ENCODE results near the gene AFF3. TPM values are rescaled to one million over a fixed set of nuclear protein-coding genes. Genes with fewer than 3 reads are reported as not detected.

Gene AFF3
- total and polyA plus RNA-seq, 2 experiments from 2014 or later, result 12.0 to 12.8 TPM

DNA sequence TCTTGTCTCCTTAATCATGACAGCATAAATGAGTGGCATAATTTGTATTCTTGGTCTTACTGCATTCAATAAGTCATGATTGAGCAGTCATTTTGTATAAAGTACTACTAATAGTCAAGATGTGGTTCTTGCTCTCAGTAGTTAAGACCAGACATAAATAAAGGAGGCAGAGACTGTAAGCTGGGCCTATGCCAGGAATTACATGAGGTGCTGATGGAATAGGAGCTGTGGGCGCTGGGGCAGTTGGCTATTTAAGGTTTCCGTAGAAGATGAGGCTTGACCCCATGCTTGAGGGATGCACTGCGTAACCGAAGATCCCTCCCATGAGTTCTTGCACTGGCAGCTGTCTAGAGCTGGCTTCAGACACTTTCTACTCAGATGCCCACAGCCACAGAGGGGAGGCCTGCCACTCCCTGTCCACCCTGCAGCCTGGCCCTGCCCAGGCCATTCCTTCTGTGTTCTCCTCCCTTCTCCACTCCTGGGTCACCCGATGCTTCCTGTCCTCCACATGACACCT is 501.7 kb downstream of the AFF3 start:
- no peaks in the 10 kb centered on the region for H3K36me3 ChIP-seq
- H3K4me1 ChIP-seq (ENCODE audit: low read depth), result no peaks in the 10 kb centered on the region
- H3K4me3 ChIP-seq, result no peak overlapping the region
- H3K27ac ChIP-seq, result no peak overlapping the region
- TF ChIP-seq CTCF (IDR thresholded peaks at IDR 0.05; ENCODE audit: low read depth, low read length), result no peak
- no peak for DNase-seq (ENCODE audit: low read depth in 1 of 2, low spot score in 1 of 2)
- no peaks in the 10 kb centered on the region for H3K27me3 ChIP-seq
- no peaks in the 10 kb centered on the region for H3K9me3 ChIP-seq (ENCODE audit: low read depth)

- DNase-seq (ENCODE audit: low read depth in 1 of 2, low spot score in 1 of 2), result no peak
- TF ChIP-seq CTCF (IDR thresholded peaks at IDR 0.05; ENCODE audit: low read depth, low read length), result no peak
- Histone ChIP-seq H3K9me3 (ENCODE audit: low read depth) (no peaks in the 10 kb centered on the region), H3K36me3 (no peaks in the 10 kb centered on the region), H3K4me1 (ENCODE audit: low read depth) (no peaks in the 10 kb centered on the region), H3K27ac (no peak overlapping the region), H3K4me3 (no peak overlapping the region), H3K27me3 (no peaks in the 10 kb centered on the region)
Observed at GRCh38 chr2:99638791-99639190, 503.6 kb downstream of the AFF3 start.

DNA sequence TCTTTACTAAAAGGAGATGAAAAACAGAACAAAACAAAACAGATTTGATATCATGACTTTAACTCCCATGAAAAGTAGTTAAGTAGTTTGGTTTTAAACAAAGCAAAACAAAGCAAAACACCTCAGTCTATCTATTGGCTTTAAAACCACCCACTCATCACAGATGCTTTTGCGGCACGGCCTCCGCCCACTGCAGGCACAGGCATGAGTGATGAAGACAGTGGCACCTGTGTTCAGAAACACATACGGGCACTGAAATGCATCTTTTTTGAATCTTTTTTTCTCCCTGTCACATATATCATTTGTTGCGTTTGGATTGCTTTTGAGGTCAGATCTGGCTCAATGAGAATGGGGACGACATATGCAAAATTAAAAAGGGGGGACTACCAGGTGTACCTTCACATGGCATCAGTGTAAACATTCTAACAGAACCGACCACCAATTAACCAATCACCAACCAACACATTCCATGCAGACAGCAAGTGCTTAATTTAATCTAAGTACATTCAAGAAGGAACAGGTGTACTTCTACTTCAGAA is 505.2 kb downstream of the AFF3 start:
- no peak overlapping the region for H3K27ac ChIP-seq
- no peak for DNase-seq (ENCODE audit: low read depth in 1 of 2, low spot score in 1 of 2)
- H3K27me3 ChIP-seq, result no peaks in the 10 kb centered on the region
- no peak for TF ChIP-seq CTCF (IDR thresholded peaks at IDR 0.05; ENCODE audit: low read depth, low read length)
- no peak overlapping the region for H3K4me3 ChIP-seq
- H3K9me3 ChIP-seq (ENCODE audit: low read depth), result no peaks in the 10 kb centered on the region
- no peaks in the 10 kb centered on the region for H3K36me3 ChIP-seq
- H3K4me1 ChIP-seq (ENCODE audit: low read depth), result no peaks in the 10 kb centered on the region

DNA sequence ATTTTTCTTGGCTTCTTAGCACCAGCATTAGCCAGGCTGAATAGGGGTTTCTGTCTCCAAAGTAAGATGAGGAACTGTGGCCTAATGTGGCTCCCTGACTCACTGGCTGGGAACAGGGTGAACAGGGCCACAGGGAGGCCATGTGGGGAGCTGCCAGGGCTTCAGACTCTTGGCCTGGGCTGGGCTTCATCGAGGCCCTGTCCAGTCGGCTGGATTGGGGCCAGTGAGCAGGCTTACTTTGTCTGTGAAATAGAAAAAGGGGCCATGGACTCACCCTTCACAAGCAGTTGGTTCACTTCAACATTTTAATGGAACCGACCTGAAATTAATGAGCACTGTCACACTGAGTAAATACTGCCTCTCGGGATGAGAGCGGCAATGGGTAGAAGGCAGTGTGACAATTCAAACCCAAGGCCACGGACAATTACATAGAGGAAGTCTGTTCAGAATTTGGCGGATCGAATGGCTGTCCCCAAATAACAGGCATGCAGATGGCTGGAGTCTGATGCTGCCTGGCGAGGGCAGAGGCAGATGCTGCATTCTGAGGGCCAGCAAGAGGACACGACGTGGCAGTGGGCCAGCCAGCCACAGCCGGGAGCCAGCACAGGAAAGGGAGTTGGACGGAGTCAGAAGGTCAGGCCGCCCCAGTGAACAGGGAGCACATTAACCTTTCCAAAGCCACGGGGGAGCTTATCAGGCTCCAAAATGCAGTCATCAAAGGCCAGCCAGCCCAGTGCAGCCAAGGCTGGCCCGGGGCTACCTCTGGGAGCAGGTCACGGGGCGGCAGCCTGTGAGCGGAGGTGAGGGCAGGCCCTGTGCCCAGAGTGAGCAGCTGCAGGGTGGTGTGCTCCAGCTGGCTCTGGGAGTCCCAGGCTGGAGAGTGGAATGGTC is 506.0 kb downstream of the AFF3 start:
- Histone ChIP-seq H3K4me1 (ENCODE audit: low read depth) (no peaks in the 10 kb centered on the region), H3K4me3 (no peak overlapping the region), H3K9me3 (ENCODE audit: low read depth) (no peaks in the 10 kb centered on the region), H3K27me3 (no peaks in the 10 kb centered on the region), H3K27ac (no peak overlapping the region), H3K36me3 (no peaks in the 10 kb centered on the region)
- DNase-seq (ENCODE audit: low read depth in 1 of 2, low spot score in 1 of 2), result peak in 1 of 2 donors; percentile 48
- no peak for TF ChIP-seq CTCF (IDR thresholded peaks at IDR 0.05; ENCODE audit: low read depth, low read length)

- Histone ChIP-seq H3K27me3 (no peaks in the 10 kb centered on the region), H3K9me3 (ENCODE audit: low read depth) (no peaks in the 10 kb centered on the region), H3K36me3 (no peaks in the 10 kb centered on the region), H3K27ac (no peak overlapping the region), H3K4me3 (no peak overlapping the region), H3K4me1 (ENCODE audit: low read depth) (no peaks in the 10 kb centered on the region)
- no peak for DNase-seq (ENCODE audit: low read depth in 1 of 2, low spot score in 1 of 2)
- no peak for TF ChIP-seq CTCF (IDR thresholded peaks at IDR 0.05; ENCODE audit: low read depth, low read length)
Observed at GRCh38 chr2:99635710-99636109, 506.7 kb downstream of the AFF3 start.

All from cardiac muscle cell (in vitro differentiated cells and primary cell).